GM12801 (cell line): ENCODE data around the gene TM4SF20.

Experiments
- TF ChIP-seq, protein P1 (sequence below): IDR thresholded peaks from one replicate; pipeline ENCODE4 v1.5.1; 2011; ENCODE audit warnings: control low read depth; ENCODE audit not compliant: insufficient read length; ENCODE audit errors: extremely low read depth

Gene TM4SF20

DNA sequence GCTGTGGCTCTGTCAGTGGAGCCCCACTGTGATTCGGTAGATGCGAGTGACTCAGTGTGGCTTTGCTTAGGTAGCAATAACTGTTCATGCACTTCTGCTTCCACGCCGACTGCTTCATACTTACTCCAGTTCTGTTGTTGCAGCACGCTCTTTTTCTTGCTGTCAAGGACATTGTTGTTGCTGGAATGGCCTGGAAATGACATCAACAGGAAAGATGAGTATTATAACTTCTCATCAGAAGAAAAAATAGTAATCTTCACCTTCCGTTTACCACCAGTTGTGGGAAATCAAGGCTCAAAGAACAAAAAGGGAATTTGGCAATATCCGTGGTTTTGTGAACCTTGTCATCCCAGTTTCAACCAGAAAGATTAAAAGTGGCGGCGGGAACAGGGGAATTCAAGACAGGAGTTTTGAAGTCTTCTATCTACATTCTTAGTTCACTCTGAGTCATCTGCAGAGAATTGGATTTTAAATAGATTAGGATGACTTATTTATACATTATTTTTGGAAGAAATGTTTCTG is 8.3 kb downstream of the TM4SF20 start:
- TF ChIP-seq, protein P1, sequence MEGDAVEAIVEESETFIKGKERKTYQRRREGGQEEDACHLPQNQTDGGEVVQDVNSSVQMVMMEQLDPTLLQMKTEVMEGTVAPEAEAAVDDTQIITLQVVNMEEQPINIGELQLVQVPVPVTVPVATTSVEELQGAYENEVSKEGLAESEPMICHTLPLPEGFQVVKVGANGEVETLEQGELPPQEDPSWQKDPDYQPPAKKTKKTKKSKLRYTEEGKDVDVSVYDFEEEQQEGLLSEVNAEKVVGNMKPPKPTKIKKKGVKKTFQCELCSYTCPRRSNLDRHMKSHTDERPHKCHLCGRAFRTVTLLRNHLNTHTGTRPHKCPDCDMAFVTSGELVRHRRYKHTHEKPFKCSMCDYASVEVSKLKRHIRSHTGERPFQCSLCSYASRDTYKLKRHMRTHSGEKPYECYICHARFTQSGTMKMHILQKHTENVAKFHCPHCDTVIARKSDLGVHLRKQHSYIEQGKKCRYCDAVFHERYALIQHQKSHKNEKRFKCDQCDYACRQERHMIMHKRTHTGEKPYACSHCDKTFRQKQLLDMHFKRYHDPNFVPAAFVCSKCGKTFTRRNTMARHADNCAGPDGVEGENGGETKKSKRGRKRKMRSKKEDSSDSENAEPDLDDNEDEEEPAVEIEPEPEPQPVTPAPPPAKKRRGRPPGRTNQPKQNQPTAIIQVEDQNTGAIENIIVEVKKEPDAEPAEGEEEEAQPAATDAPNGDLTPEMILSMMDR = no peak

DNA sequence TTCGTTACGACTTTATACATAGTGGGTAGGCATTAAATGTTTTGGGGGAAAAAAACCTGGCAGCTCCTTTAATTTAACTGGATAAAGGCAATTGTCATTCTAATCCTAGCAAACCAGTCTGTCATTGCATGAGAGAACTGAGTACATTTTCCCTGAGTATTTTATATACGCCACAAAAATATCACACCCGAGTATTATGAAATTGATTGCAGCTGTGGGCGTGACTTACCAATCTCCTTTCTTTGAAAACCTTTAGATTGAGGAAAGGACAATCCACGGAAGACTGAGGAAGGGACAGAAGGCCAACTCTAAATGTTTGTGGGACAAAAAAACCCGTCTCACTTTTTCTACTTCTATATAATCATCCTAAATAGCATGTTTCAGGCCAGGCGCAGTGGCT is 9.0 kb downstream of the TM4SF20 start:
- TF ChIP-seq, protein P1 = no peak

DNA sequence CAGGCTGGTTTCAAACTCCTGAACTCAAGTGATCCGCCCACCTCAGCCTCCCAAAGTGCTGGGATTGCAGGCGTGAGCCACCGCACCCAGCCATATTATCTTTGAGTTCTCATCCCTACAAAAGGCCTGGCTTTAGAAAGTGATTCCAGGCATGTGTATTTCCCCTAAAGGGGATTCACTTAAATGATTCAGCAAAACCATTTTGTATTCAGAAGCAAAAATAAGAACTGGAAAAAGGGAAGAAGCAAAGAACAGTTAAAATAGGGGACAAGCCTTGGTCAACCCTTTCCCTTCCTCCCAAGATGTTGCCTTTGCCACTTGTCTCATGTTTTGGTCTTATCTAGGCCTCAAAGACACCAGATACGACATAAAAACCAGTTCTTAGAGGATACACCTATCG is 10.5 kb downstream of the TM4SF20 start:
- TF ChIP-seq, protein P1 = no peak

DNA sequence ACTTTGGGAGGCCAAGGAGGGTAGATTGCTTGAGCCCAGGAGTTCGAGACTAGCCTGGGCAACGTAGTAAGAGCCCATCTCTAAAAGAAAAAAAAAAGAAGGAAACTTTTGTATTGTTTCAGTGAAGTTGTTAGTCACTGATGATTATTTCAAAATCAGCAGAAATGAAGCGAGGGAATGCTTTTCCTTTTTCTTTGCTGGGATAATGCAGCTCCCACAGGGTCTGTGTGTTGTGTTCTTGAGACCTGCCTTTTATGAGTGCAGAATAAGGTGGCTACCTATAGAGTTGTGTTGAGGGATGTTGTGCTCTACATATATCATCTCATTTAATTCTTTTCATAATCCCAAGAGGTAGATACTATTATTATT is 11.7 kb downstream of the TM4SF20 start:
- TF ChIP-seq, protein P1 = no peak

DNA sequence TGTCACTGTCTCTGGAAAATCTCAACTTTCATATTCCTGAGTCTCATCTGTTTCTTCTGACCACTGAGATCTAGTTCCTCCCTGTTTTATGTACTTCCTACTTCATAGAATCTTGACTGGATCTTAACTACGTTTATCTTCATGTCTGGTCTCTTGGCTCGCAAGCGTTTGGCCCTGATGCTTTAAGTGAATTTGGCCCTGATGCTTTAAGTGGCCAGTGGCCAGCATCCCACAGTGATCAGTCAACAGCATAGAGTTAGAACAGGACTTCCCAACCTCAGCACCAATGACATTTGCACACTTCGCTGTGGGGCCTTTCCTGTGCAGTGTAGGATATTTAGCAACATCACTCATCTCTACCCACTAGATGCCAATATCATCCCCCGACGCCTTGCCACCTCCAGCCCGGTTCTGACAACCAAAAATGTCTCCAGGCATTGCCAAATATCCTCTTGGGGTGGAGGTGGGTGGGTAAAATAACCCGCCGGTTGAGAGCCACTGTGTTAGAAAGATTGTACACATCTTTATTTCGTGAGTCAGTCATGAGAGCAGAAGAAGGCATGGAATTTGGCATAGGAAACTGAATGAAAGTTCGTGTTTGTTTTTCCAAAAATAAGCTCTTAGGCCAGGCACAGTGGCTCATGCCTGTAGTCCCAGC is 12.2 kb downstream of the TM4SF20 start:
- TF ChIP-seq, protein P1 = no peak

DNA sequence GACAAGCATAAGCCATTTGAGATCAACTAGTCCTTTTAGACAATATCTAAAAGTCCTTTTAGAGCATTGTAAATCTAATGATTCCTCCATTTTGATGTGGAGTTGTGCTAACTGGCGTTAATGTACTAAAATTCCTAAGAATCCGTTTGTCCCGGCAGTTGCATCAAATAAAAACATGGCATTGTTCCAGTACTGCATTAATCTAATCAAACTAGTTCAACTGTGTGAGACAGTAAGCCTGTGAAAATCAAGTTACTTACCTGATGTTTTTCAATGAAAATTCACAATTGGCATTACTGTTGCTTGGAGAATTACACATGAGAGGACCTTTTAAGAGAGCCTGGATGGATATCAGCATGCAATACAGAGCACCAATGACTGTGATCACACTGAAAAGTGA is 13.3 kb downstream of the TM4SF20 start:
- TF ChIP-seq, protein P1 = no peak

DNA sequence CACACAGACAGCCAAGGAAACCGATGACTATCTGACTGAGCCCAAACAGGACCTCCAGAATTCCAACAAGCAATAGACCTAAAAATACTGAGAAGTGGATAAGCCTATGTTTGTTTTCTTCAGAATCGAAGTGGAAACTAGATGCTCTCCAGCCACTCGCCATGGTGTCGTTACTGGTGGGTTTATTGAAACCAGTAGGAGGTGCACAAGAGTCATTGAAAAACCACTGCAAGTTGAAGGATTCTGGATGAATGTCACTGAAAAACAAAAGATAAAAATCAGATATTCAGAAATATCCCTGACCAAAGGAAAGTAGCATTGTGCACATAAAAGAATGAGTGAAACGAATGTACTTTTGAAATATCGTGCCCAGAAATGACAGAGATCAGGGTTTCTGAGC is 15.3 kb downstream of the TM4SF20 start:
- TF ChIP-seq, protein P1 = no peak
